Activated T-helper 17 cell treated with anti-CD3 and anti-CD28 coated beads, Interleukin-2, amount 50 U/mL, for 72 hours (primary cell): ENCODE data around the gene CDH23. TPM values are rescaled to one million over a fixed set of nuclear protein-coding genes. Genes with fewer than 3 reads are reported as not detected.

Experiments used
- ATAC-seq: fragments of 150-1000 bp; cut with Tn5 transposase; replicated peaks from 2 replicates; pipeline ENCODE4 v1.10.0; 2021; ENCODE audit warnings: mild to moderate bottlenecking, moderate library complexity
- H3K27ac Mint-ChIP-seq: one replicate; pipeline ENCODE4 v1.8.0; 2022; ENCODE audit warnings: mixed read lengths
- H3K27me3 Mint-ChIP-seq: one replicate; pipeline ENCODE4 v1.8.0; 2022; ENCODE audit warnings: mixed read lengths
- H3K36me3 Mint-ChIP-seq: one replicate; pipeline ENCODE4 v1.8.0; 2022; ENCODE audit warnings: low read depth, mild to moderate bottlenecking, mixed read lengths
- H3K4me1 Mint-ChIP-seq: one replicate; pipeline ENCODE4 v1.8.0; 2022; ENCODE audit warnings: mixed read lengths
- H3K4me3 Mint-ChIP-seq: one replicate; pipeline ENCODE4 v1.8.0; 2022; ENCODE audit warnings: mild to moderate bottlenecking, mixed read lengths
- H3K9me3 Mint-ChIP-seq: one replicate; pipeline ENCODE4 v1.8.0; 2022; ENCODE audit warnings: mixed read lengths
- total RNA-seq, 2 donors: library from RNA; stranded (reverse); gene quantifications; one replicate each; pipeline ENCODE4 v1.2.3, GENCODE V29; 2022

The CDH23 gene
- total RNA-seq, 2 donors from 2014 or later: 0.09 to 16.2 TPM

- ATAC-seq: no peak
- peaks cover 3% of the 10 kb centered on the region for H3K27me3 Mint-ChIP-seq
- H3K4me1 Mint-ChIP-seq: no peaks in the 10 kb centered on the region
- no peaks in the 10 kb centered on the region for H3K9me3 Mint-ChIP-seq
- H3K27ac Mint-ChIP-seq: no peak overlapping the region
- H3K4me3 Mint-ChIP-seq: no peak overlapping the region
- H3K36me3 Mint-ChIP-seq: no peaks in the 10 kb centered on the region
These were observed 232.4 kb downstream of the CDH23 start for GRCh38 chr10:71629131-71629530.

DNA sequence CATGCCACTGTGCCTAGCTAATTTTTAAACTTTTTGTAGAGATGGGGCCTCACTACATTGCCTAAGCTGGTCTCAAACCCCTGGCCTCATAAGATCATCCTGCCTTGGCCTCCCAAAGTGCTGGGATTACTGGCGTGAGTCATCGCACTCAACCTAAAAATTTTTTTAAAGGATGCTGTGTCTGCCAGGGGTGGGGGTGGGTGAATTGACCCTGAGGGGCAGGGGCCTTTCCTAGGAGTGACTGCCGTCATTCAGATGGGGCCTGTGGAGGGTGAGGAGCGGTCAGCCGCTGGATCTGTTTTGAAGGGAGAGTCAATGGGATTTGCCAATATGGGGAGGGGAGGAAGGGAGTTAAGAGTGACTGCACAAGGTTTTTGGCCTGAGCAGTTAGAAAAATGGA is 233.4 kb downstream of the CDH23 start:
- Mint-ChIP-seq H3K4me1 (no peaks in the 10 kb centered on the region), H3K27me3 (peaks cover 3% of the 10 kb centered on the region), H3K27ac (no peak overlapping the region), H3K36me3 (no peaks in the 10 kb centered on the region), H3K9me3 (no peaks in the 10 kb centered on the region), H3K4me3 (no peak overlapping the region)
- ATAC-seq: no peak

DNA sequence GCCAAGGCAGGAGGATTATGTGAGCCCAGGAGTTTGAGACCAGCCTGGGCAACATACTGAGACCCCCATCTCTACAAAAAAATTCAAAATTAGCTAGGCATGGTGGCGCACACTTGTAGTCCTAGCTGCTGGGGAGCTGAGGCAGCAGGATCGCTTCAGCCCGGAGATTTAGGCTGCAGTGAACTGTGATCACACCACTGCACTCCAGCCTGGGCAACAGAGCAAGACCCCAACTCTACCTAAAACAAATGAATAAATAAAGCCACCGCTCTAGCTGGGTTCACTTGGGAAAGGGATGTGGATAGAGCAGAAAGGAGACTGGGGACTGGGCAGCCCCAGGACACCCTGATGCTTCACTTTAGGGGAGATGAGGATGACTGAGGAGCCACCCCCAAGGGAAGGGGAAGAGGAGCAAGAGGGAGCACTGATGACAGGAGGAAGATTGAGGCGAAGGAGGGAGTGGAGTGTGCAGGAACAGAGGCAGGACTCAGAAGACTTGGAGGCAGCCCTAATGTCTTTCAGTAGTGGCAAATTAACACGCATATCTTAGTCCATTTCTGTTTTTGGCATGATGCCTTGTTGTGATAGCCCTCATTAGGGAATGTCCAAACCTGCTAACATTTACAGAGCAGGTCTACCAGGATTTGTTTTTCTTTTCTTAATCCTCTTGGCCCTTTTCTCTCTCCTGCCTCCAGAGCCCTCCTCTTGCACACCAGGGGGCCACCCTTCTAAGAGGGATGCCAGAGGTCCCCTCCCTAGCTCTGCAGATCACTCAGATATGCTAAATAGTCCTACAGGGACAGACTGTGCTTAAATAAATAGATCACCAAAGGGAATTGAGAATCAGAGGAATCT is 234.5 kb downstream of the CDH23 start:
- no peak overlapping the region for H3K4me3 Mint-ChIP-seq
- no peaks in the 10 kb centered on the region for H3K9me3 Mint-ChIP-seq
- H3K36me3 Mint-ChIP-seq: no peaks in the 10 kb centered on the region
- no peak for ATAC-seq
- H3K27ac Mint-ChIP-seq: no peak overlapping the region
- no peaks in the 10 kb centered on the region for H3K4me1 Mint-ChIP-seq
- peaks cover 3% of the 10 kb centered on the region for H3K27me3 Mint-ChIP-seq

DNA sequence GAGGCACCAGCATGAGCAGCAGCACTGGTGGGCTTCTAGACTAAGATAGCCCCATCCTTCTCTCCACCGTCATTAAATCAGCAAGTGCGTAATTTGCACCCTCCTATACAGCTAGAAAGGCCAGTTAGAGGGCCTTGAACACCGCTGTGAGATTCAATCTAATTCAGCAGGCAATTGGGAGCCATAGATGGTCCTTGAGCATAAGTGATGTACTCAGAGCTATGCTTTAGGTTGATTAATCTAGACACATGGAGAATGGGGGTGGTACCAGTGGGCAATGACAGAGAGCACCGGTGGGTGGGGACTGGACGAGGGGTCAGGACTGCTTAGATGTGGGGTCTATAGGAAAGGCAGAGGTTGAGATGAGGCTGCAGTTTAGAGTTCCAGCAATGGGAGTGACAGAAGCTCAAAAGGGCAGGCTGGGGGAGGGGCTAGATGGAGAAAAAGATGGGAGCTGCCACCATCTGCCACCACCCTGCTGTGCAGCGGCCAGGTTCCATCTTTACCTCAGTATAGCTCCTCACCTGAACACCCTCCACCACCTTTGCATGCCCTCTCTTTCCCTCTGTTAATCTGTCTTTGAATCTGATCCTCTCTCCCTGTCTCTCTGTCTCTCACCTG is 235.6 kb downstream of the CDH23 start:
- H3K4me3 Mint-ChIP-seq: no peak overlapping the region
- peaks cover 3% of the 10 kb centered on the region for H3K27me3 Mint-ChIP-seq
- H3K36me3 Mint-ChIP-seq: no peaks in the 10 kb centered on the region
- H3K27ac Mint-ChIP-seq: no peak overlapping the region
- no peaks in the 10 kb centered on the region for H3K4me1 Mint-ChIP-seq
- no peaks in the 10 kb centered on the region for H3K9me3 Mint-ChIP-seq
- ATAC-seq: no peak

GRCh38 chr10:71632896-71633600 is 236.3 kb downstream of the CDH23 start:
- H3K4me3 Mint-ChIP-seq: no peak overlapping the region
- no peaks in the 10 kb centered on the region for H3K4me1 Mint-ChIP-seq
- H3K9me3 Mint-ChIP-seq: no peaks in the 10 kb centered on the region
- H3K27me3 Mint-ChIP-seq: peaks cover 3% of the 10 kb centered on the region
- no peaks in the 10 kb centered on the region for H3K36me3 Mint-ChIP-seq
- no peak overlapping the region for H3K27ac Mint-ChIP-seq
- ATAC-seq: no peak

- ATAC-seq: no peak
- H3K4me3 Mint-ChIP-seq: no peak overlapping the region
- no peaks in the 10 kb centered on the region for H3K9me3 Mint-ChIP-seq
- no peaks in the 10 kb centered on the region for H3K36me3 Mint-ChIP-seq
- no peak overlapping the region for H3K27ac Mint-ChIP-seq
- peaks cover 3% of the 10 kb centered on the region for H3K27me3 Mint-ChIP-seq
- H3K4me1 Mint-ChIP-seq: no peaks in the 10 kb centered on the region
These were observed 237.2 kb downstream of the CDH23 start for GRCh38 chr10:71633920-71634319.

GRCh38 chr10:71634531-71635164 is 237.9 kb downstream of the CDH23 start:
- no peaks in the 10 kb centered on the region for H3K36me3 Mint-ChIP-seq
- H3K27ac Mint-ChIP-seq: no peak overlapping the region
- H3K9me3 Mint-ChIP-seq: no peaks in the 10 kb centered on the region
- no peaks in the 10 kb centered on the region for H3K4me1 Mint-ChIP-seq
- H3K27me3 Mint-ChIP-seq: peaks cover 3% of the 10 kb centered on the region
- no peak overlapping the region for H3K4me3 Mint-ChIP-seq
- ATAC-seq: no peak

DNA sequence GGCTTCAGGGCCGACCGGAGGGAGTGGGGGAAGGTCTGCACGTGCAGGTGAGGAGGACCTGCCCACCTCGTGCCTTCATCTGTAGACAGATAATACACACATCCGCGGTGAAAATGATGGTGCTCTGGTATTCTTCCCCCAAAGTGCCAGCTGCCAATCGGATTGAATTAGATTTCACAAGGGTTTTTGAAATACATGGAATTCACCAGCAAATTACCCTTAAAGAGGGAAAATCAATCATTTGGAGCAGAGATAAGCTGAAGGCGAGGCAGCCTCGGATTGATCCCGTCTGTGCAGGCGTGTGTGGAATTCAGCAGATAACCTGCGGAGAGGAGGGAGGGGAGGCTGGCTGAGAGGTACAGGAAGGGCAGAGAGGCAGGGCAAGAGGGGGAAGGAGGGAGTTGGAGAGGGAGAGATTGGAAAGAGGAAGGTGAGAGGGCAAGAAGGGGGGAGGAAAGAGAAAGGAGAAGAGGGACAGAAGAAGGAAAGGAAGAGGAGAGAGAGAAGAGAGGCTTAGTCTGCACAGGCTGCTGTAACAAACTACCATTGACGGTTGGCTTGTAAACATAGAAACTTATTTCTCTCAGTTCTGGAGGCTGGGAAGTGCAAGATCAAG is 238.6 kb downstream of the CDH23 start:
- H3K4me1 Mint-ChIP-seq: no peaks in the 10 kb centered on the region
- H3K27ac Mint-ChIP-seq: peak overlapping the region; percentile 23
- H3K4me3 Mint-ChIP-seq: no peak overlapping the region

GRCh38 chr10:71635867-71636266 is 239.1 kb downstream of the CDH23 start:
- H3K4me3 Mint-ChIP-seq: no peak overlapping the region
- no peaks in the 10 kb centered on the region for H3K9me3 Mint-ChIP-seq
- peaks cover 3% of the 10 kb centered on the region for H3K27me3 Mint-ChIP-seq
- H3K4me1 Mint-ChIP-seq: no peaks in the 10 kb centered on the region
- H3K36me3 Mint-ChIP-seq: no peaks in the 10 kb centered on the region
- ATAC-seq: no peak
- peak overlapping the region; percentile 23 for H3K27ac Mint-ChIP-seq

More for the DNA sequence above, 238.6 kb downstream of the CDH23 start:
- Mint-ChIP-seq H3K36me3 (no peaks in the 10 kb centered on the region), H3K27me3 (peaks cover 3% of the 10 kb centered on the region), H3K9me3 (no peaks in the 10 kb centered on the region)
- ATAC-seq: no peak

- no peaks in the 10 kb centered on the region for H3K36me3 Mint-ChIP-seq
- H3K27me3 Mint-ChIP-seq: no peaks in the 10 kb centered on the region
- no peak overlapping the region for H3K4me3 Mint-ChIP-seq
- H3K4me1 Mint-ChIP-seq: no peaks in the 10 kb centered on the region
- ATAC-seq: no peak
- H3K9me3 Mint-ChIP-seq: no peaks in the 10 kb centered on the region
- no peak overlapping the region for H3K27ac Mint-ChIP-seq
These were observed 239.9 kb downstream of the CDH23 start for GRCh38 chr10:71636588-71636987.

DNA sequence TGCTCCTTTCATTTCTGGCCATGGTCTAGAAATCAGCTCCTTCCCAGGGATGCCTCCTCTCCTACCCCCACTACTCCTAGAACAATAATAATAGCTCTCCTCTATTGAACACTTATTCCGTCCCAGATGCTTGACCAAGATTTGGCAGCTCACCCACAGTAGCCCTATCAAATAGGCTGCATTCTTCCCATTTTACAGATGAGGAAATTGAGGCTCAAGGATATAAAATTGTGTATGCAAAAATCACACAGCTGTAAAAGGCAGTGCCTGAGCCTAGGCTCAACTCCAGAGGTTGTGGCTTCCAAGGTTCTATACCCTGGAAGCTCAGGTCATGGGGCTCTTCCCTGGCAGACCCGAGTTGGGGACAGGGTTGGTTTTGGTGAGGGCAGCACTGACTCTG is 240.6 kb downstream of the CDH23 start:
- Mint-ChIP-seq H3K9me3 (no peaks in the 10 kb centered on the region), H3K36me3 (no peaks in the 10 kb centered on the region), H3K4me3 (no peak overlapping the region), H3K4me1 (no peaks in the 10 kb centered on the region), H3K27ac (no peak overlapping the region), H3K27me3 (no peaks in the 10 kb centered on the region)
- ATAC-seq: no peak

GRCh38 chr10:71638064-71638821 is 241.5 kb downstream of the CDH23 start:
- no peaks in the 10 kb centered on the region for H3K27me3 Mint-ChIP-seq
- H3K9me3 Mint-ChIP-seq: no peaks in the 10 kb centered on the region
- no peaks in the 10 kb centered on the region for H3K36me3 Mint-ChIP-seq
- H3K4me1 Mint-ChIP-seq: no peaks in the 10 kb centered on the region
- ATAC-seq: peak; percentile 29
- no peak overlapping the region for H3K27ac Mint-ChIP-seq
- no peak overlapping the region for H3K4me3 Mint-ChIP-seq

- no peak for ATAC-seq
- H3K9me3 Mint-ChIP-seq: no peaks in the 10 kb centered on the region
- peaks cover 3% of the 10 kb centered on the region for H3K27me3 Mint-ChIP-seq
- no peak overlapping the region for H3K27ac Mint-ChIP-seq
- no peaks in the 10 kb centered on the region for H3K4me1 Mint-ChIP-seq
- no peaks in the 10 kb centered on the region for H3K36me3 Mint-ChIP-seq
- H3K4me3 Mint-ChIP-seq: no peak overlapping the region
These were observed 242.4 kb downstream of the CDH23 start for GRCh38 chr10:71638822-71639719.
